Transverse colon (tissue), 4 donors: ENCODE results near the gene RTEL1. TPM values are rescaled to one million over a fixed set of nuclear protein-coding genes. Genes with fewer than 3 reads are reported as not detected.
"Not testable (repeated sequence)": the region's sequence is repeated elsewhere in the genome, so short reads cannot be mapped to it uniquely, and the experiment has no call there.

Source experiments
- DNase-seq: peaks from one replicate; pipeline ENCODE4 v3.0.0-alpha.2; 2019
- H3K27ac ChIP-seq, 4 donors: fragments of 200-600 bp; sonication (generic); 2 replicates each; pipeline ENCODE4 v1.5.1; 2016 to 2018; ENCODE audit warnings: inconsistent platforms in 4 of 4
- H3K27me3 ChIP-seq: fragments of 200-600 bp; sonication (generic); 2 replicates; pipeline ENCODE4 v1.5.1; 2017; ENCODE audit warnings: inconsistent platforms
- H3K36me3 ChIP-seq, 4 donors: fragments of 200-600 bp; sonication (generic); 2 replicates each; pipeline ENCODE4 v1.5.1; 2017 to 2019; ENCODE audit warnings: inconsistent platforms in 4 of 4
- H3K4me1 ChIP-seq, 4 donors: fragments of 200-600 bp; sonication (generic); 2 replicates each; pipeline ENCODE4 v1.5.1; 2017 to 2020; ENCODE audit warnings: inconsistent platforms in 4 of 4
- H3K4me3 ChIP-seq, 4 donors: fragments of 200-600 bp; sonication (generic); 1 replicate in 1 of 4; 2 replicates in 3 of 4; pipeline versions ENCODE4 v1.5.1 to v1.6.1; 2017 to 2019; ENCODE audit warnings: inconsistent platforms in 4 of 4
- H3K9me3 ChIP-seq, 2 donors: fragments of 200-600 bp; sonication (generic); 2 replicates each; pipeline ENCODE4 v1.5.1; 2017 to 2019; ENCODE audit warnings: inconsistent platforms in 2 of 2
- CTCF ChIP-seq, 5 experiments: fragments of 200-600 bp in 3 of 5; fragments of 450-650 bp in 2 of 5; sonication (generic) in 3 of 5; IDR thresholded peaks; 1 replicate in 2 of 5; 2 replicates in 3 of 5; pipeline ENCODE4 v1.5.1; 2016 to 2017; ENCODE audit warnings: antibody characterized with exemption in 5 of 5, inconsistent platforms in 3 of 5, mild to moderate bottlenecking in 2 of 5, moderate library complexity in 1 of 5
- EP300 ChIP-seq: sonication (generic); formaldehyde crosslinking; IDR thresholded peaks from one replicate; pipeline ENCODE4 v1.6.1; 2017; ENCODE audit warnings: antibody characterized with exemption, low read depth
- POLR2A ChIP-seq: fragments of 450-650 bp; IDR thresholded peaks from one replicate; pipeline ENCODE4 v1.6.1; 2016; ENCODE audit warnings: antibody characterized with exemption, mild to moderate bottlenecking, moderate library complexity
- POLR2AphosphoS5 ChIP-seq, 3 donors: sonication (generic); formaldehyde crosslinking; IDR thresholded peaks; one replicate each; pipeline ENCODE4 v1.6.1; 2016; ENCODE audit warnings: antibody characterized with exemption in 3 of 3
- WGBS, 2 donors: methylation state at CpG; one replicate each; pipeline ENCODE4 v1.1.5; 2018; ENCODE audit warnings: low coverage in 1 of 2; 5-methylcytosine and 5-hydroxymethylcytosine counted together
- in situ Hi-C, 4 donors: fragments of 200-750 bp; cut with MboI; loops; one replicate each; pipeline versions ENCODE4 v1.15.0 to v1.15.1; 2017; ENCODE audit warnings: low sequenced_read_pairs in 3 of 4, low pct_ligation_motif_present in 1 of 4, low pct_unique_long_range_greater_than_20kb in 1 of 4
- intact Hi-C: fragments of 100-400 bp; cut with DNase I; formaldehyde crosslinking; loops from one replicate; pipeline ENCODE4 v1.15.1; 2023; ENCODE audit warnings: low total_unique reads
- total RNA-seq, 4 donors: library from RNA; depleted of rRNA; stranded (reverse); fragments of >200 nt; gene quantifications; one replicate each; pipeline ENCODE4 v1.1.0, GENCODE V29; 2016

The RTEL1 gene
- total RNA-seq, 4 donors from 2014 or later = 18.8 to 84.9 (median 24.1) TPM

- in situ Hi-C loops = no loop called here
- H3K4me1 ChIP-seq = peaks cover 6 to 21% (median 13%) of the 10 kb centered on the region in 4 donors
- no peak for DNase-seq
- TF ChIP-seq POLR2AphosphoS5 (IDR thresholded peaks at IDR 0.05) = no peak
- TF ChIP-seq EP300 = no peak
- no peak for TF ChIP-seq POLR2A
- TF ChIP-seq CTCF (IDR thresholded peaks at IDR 0.05) = no peak
- H3K27ac ChIP-seq = peak overlapping the region; percentile 82 to 91 (median 88)
- no peaks in the 10 kb centered on the region for H3K9me3 ChIP-seq
- 56 to 62% methylated on average over 7 to 13 of the region's 13 CpGs for WGBS, 2 donors
- intact Hi-C loops = no loop called here
- peaks cover 3% of the 10 kb centered on the region for H3K27me3 ChIP-seq
- H3K36me3 ChIP-seq = no peaks in the 10 kb centered on the region
- H3K4me3 ChIP-seq = peak overlapping the region in 3 of 4 donors; percentile 58 to 88 (median 59)
Measured at GRCh38 chr20:63659370-63659769, 1.3 kb downstream of the RTEL1 start.

GRCh38 chr20:63660174-63660573, 2.1 kb downstream of the RTEL1 start:
- in situ Hi-C loops, DNase-seq, H3K27me3 ChIP-seq, H3K27ac ChIP-seq, H3K4me3 ChIP-seq, H3K9me3 ChIP-seq, H3K36me3 ChIP-seq, intact Hi-C loops: not testable (repeated sequence)
- H3K4me1 ChIP-seq = peaks cover 6 to 21% (median 13%) of the 10 kb centered on the region in 4 donors
- WGBS, 2 donors = 93% methylated on average over 10 of the region's 10 CpGs; no CpG with 5 or more reads in 1 of the 2 donors

GRCh38 chr20:63660622-63661021, 2.5 kb downstream of the RTEL1 start:
- intact Hi-C loops (no loop called here), in situ Hi-C loops (no loop called here)
- Histone ChIP-seq H3K27ac (no peak overlapping the region), H3K36me3 (no peaks in the 10 kb centered on the region), H3K4me3 (no peak overlapping the region), H3K4me1 (peaks cover 6 to 21% (median 13%) of the 10 kb centered on the region in 4 donors), H3K9me3 (no peaks in the 10 kb centered on the region), H3K27me3 (no peaks in the 10 kb centered on the region)
- 82 to 93% methylated on average over 4 to 8 of the region's 8 CpGs for WGBS, 2 donors
- DNase-seq = no peak
- TF ChIP-seq CTCF (IDR thresholded peaks at IDR 0.05) (no peak), POLR2AphosphoS5 (IDR thresholded peaks at IDR 0.05) (no peak), POLR2A (no peak), EP300 (no peak)

GRCh38 chr20:63661108-63661507, 3.0 kb downstream of the RTEL1 start:
- Histone ChIP-seq H3K4me1 (peaks cover 6 to 21% (median 13%) of the 10 kb centered on the region in 4 donors), H3K36me3 (no peaks in the 10 kb centered on the region), H3K4me3 (no peak overlapping the region), H3K9me3 (no peaks in the 10 kb centered on the region), H3K27me3 (no peaks in the 10 kb centered on the region), H3K27ac (no peak overlapping the region)
- in situ Hi-C loops (no loop called here), intact Hi-C loops (no loop called here)
- WGBS, 2 donors = 94% methylated on average over 17 of the region's 22 CpGs; no CpG with 5 or more reads in 1 of the 2 donors
- no peak for DNase-seq
- TF ChIP-seq CTCF (IDR thresholded peaks at IDR 0.05) = no peak
- TF ChIP-seq POLR2AphosphoS5 (IDR thresholded peaks at IDR 0.05) = no peak
- TF ChIP-seq POLR2A = no peak
- no peak for TF ChIP-seq EP300
